ENCODE results near the gene C14orf180.

DNA sequence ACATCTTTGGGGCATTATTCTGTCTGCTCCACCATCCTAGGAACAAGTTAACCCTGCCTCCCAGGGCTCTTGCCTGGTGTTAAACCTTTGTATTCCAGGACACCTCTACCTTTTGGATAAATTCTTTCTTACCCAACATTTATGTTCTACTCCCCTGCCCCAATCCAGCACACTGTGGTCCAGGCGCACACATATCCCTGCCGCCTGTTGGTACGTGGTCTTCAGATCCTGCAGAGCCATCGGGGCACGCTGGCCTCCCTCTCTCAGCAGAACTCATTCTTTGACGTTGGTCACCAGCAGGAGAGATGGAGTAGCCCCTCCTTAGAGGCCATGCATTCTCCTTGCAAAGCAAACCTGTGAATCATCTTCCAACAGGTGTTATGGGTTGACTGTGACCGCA lies 30.1 kb downstream of the C14orf180 start:
- TF ChIP-seq, protein P1, sequence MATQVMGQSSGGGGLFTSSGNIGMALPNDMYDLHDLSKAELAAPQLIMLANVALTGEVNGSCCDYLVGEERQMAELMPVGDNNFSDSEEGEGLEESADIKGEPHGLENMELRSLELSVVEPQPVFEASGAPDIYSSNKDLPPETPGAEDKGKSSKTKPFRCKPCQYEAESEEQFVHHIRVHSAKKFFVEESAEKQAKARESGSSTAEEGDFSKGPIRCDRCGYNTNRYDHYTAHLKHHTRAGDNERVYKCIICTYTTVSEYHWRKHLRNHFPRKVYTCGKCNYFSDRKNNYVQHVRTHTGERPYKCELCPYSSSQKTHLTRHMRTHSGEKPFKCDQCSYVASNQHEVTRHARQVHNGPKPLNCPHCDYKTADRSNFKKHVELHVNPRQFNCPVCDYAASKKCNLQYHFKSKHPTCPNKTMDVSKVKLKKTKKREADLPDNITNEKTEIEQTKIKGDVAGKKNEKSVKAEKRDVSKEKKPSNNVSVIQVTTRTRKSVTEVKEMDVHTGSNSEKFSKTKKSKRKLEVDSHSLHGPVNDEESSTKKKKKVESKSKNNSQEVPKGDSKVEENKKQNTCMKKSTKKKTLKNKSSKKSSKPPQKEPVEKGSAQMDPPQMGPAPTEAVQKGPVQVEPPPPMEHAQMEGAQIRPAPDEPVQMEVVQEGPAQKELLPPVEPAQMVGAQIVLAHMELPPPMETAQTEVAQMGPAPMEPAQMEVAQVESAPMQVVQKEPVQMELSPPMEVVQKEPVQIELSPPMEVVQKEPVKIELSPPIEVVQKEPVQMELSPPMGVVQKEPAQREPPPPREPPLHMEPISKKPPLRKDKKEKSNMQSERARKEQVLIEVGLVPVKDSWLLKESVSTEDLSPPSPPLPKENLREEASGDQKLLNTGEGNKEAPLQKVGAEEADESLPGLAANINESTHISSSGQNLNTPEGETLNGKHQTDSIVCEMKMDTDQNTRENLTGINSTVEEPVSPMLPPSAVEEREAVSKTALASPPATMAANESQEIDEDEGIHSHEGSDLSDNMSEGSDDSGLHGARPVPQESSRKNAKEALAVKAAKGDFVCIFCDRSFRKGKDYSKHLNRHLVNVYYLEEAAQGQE (IDR thresholded peaks at IDR 0.05; ENCODE audit: insufficient read depth in 1 of 2, low read depth in 2 of 2, low read length in 2 of 2): no peak
- TF ChIP-seq POLR2AphosphoS5 (IDR thresholded peaks at IDR 0.05; ENCODE audit: low read depth, low read length) (no peak), TAF1 (IDR thresholded peaks at IDR 0.05; ENCODE audit: borderline replicate concordance, insufficient read depth, low read length) (no peak), FOXP2 (optimal IDR thresholded peaks at IDR 0.05; ENCODE audit: borderline replicate concordance, extremely low read depth, extremely low read length, insufficient read depth) (no peak), SIN3A (IDR thresholded peaks at IDR 0.05; ENCODE audit: borderline replicate concordance, insufficient read depth, low read length) (no peak)
